ENCODE results near the gene ITGB5.

GRCh38 chr3:124916837-124917409, 29.8 kb upstream of the ITGB5 start:
- no peak for TF ChIP-seq TCF4 (CRISPR knock-in tag; IDR thresholded peaks at IDR 0.05; ENCODE audit: borderline replicate concordance)
- TF ChIP-seq CREB5 (CRISPR knock-in tag; IDR thresholded peaks at IDR 0.05; ENCODE audit: low read depth): no peak
- TF ChIP-seq ISL1 (CRISPR knock-in tag; IDR thresholded peaks at IDR 0.05): no peak
- no peak for TF ChIP-seq ZFP30 (CRISPR knock-in tag; IDR thresholded peaks at IDR 0.05)
- no peak for TF ChIP-seq ZFP3 (CRISPR knock-in tag; IDR thresholded peaks at IDR 0.05)
- TF ChIP-seq CSRNP3 (CRISPR knock-in tag; IDR thresholded peaks at IDR 0.05): no peak
- no peak for TF ChIP-seq ARNTL (CRISPR knock-in tag; IDR thresholded peaks at IDR 0.05; ENCODE audit: borderline replicate concordance, low read depth)
- TF ChIP-seq CSDC2 (CRISPR knock-in tag; IDR thresholded peaks at IDR 0.05): no peak

Data from SK-N-SH treated with all-trans-retinoic acid at 6 μM for 48 hours (cell line).